IMR-90 (cell line): Measurements from ENCODE around the gene ETV7. TPM values are rescaled to one million over a fixed set of nuclear protein-coding genes. Genes with fewer than 3 reads are reported as not detected.

ENCODE experiments used
- ATAC-seq: fragments of 200-7000 bp; cut with Tn5 transposase; 2 replicates; pipeline ENCODE4 v1.9.1; 2020; ENCODE audit warnings: low read depth, mild to moderate bottlenecking, moderate library complexity
- BruUV-seq: library from RNA; stranded (reverse); fragments of 400-500 nt; replicated peaks from 2 replicates; lab custom pipeline; 2021; lab: Mats Ljungman, UMichigan
- CTCF ChIA-PET: fragments of 300-600 bp; formaldehyde crosslinking; extraction: SDS; loops from one replicate; lab custom pipeline; 2021; ENCODE audit warnings: antibody characterized with exemption; lab: Yijun Ruan, JAX
- POLR2A ChIA-PET: fragments of 300-600 bp; sonication (Branson Sonifier 250); formaldehyde crosslinking; loops from one replicate; lab custom pipeline; 2022; ENCODE audit warnings: antibody characterized with exemption; ENCODE audit not compliant: unreplicated experiment; lab: Charles Lee
- DNase-seq: peaks from one replicate; pipeline ENCODE4 v3.0.0; 2013
- H2AFZ ChIP-seq: replicated peaks from 2 replicates; pipeline ENCODE3; 2013; ENCODE audit warnings: low read length, mild to moderate bottlenecking; ENCODE audit not compliant: poor library complexity
- H2AK5ac ChIP-seq: 2 replicates; pipeline ENCODE4 v1.6.1; 2013; ENCODE audit warnings: low read depth, low read length, inconsistent platforms
- H2AK9ac ChIP-seq: replicated peaks from 2 replicates; pipeline ENCODE3; 2013; ENCODE audit warnings: mild to moderate bottlenecking, low read depth, low read length, moderate library complexity; ENCODE audit not compliant: poor library complexity
- H2BK120ac ChIP-seq: 2 replicates; pipeline ENCODE4 v1.6.1; 2013; ENCODE audit warnings: low read depth, low read length, inconsistent platforms
- H2BK15ac ChIP-seq: 3 replicates; pipeline ENCODE4 v1.6.1; 2013; ENCODE audit warnings: low read depth, low read length, inconsistent platforms
- H2BK20ac ChIP-seq: 2 replicates; pipeline ENCODE4 v1.6.1; 2013; ENCODE audit warnings: low read depth, mild to moderate bottlenecking, inconsistent platforms, low read length, moderate library complexity
- H2BK5ac ChIP-seq: 2 replicates; pipeline ENCODE4 v1.6.1; 2013; ENCODE audit warnings: mild to moderate bottlenecking, low read depth, low read length, inconsistent platforms; ENCODE audit not compliant: poor library complexity, severe bottlenecking
- H3K14ac ChIP-seq: replicated peaks from 2 replicates; pipeline ENCODE4 v1.6.1; 2013; ENCODE audit warnings: low read depth, low read length, inconsistent platforms
- H3K18ac ChIP-seq: 2 replicates; pipeline ENCODE4 v1.6.1; 2013; ENCODE audit warnings: low read depth, low read length, control low read depth
- H3K23ac ChIP-seq: 2 replicates; pipeline ENCODE4 v1.6.1; 2013; ENCODE audit warnings: low read depth, low read length, inconsistent platforms
- H3K27ac ChIP-seq: 2 replicates; pipeline ENCODE4 v1.5.1; 2013; ENCODE audit warnings: mild to moderate bottlenecking, control low read depth, low read length; ENCODE audit not compliant: insufficient read depth
- H3K27me3 ChIP-seq: 2 replicates; pipeline ENCODE4 v1.6.1; 2013; ENCODE audit warnings: low read length; ENCODE audit not compliant: control insufficient read depth, insufficient read depth
- H3K36me3 ChIP-seq: 2 replicates; pipeline ENCODE4 v1.6.1; 2013; ENCODE audit warnings: low read length, mixed read lengths; ENCODE audit not compliant: control insufficient read depth, insufficient read depth
- H3K4ac ChIP-seq: 2 replicates; pipeline ENCODE4 v1.6.1; 2013; ENCODE audit warnings: low read depth, low read length, inconsistent platforms
- H3K4me1 ChIP-seq: 2 replicates; pipeline ENCODE4 v1.6.1; 2013; ENCODE audit warnings: low read length, mixed read lengths; ENCODE audit not compliant: control insufficient read depth, insufficient read depth
- H3K4me2 ChIP-seq: 2 replicates; pipeline ENCODE4 v1.6.1; 2013; ENCODE audit warnings: low read depth, mild to moderate bottlenecking, control low read depth, low read length, moderate library complexity
- H3K4me3 ChIP-seq: 2 replicates; pipeline ENCODE4 v1.5.1; 2013; ENCODE audit warnings: low read depth, mild to moderate bottlenecking, control low read depth, low read length, moderate library complexity; ENCODE audit not compliant: insufficient read depth
- H3K56ac ChIP-seq: 2 replicates; pipeline ENCODE4 v1.6.1; 2013; ENCODE audit warnings: low read length, inconsistent platforms; ENCODE audit not compliant: insufficient read depth; ENCODE audit errors: extremely low read depth
- H3K79me1 ChIP-seq, 2 experiments: 2 replicates each; pipeline ENCODE4 v1.6.1; 2013; ENCODE audit warnings: low read length in 2 of 2, inconsistent platforms in 1 of 2, low read depth in 1 of 2
- H3K9ac ChIP-seq: 2 replicates; pipeline ENCODE4 v1.6.1; 2013; ENCODE audit warnings: low read depth, low read length, control low read depth
- H3K9me1 ChIP-seq: 2 replicates; pipeline ENCODE4 v1.6.1; 2013; ENCODE audit warnings: low read length, inconsistent platforms; ENCODE audit not compliant: insufficient read depth
- H3K9me3 ChIP-seq: 2 replicates; pipeline ENCODE4 v1.6.1; 2013; ENCODE audit warnings: low read length; ENCODE audit not compliant: control insufficient read depth, insufficient read depth
- H4K20me1 ChIP-seq: 2 replicates; pipeline ENCODE4 v1.6.1; 2013; ENCODE audit warnings: low read length, inconsistent platforms; ENCODE audit not compliant: insufficient read depth
- H4K5ac ChIP-seq: 2 replicates; pipeline ENCODE4 v1.6.1; 2013; ENCODE audit warnings: mild to moderate bottlenecking, low read depth, low read length, control low read depth
- H4K8ac ChIP-seq, 2 experiments: 2 replicates each; pipeline ENCODE4 v1.6.1; 2013; ENCODE audit warnings: low read depth in 2 of 2, low read length in 2 of 2, control low read depth in 1 of 2, inconsistent platforms in 1 of 2
- H4K91ac ChIP-seq: 2 replicates; pipeline ENCODE4 v1.6.1; 2013; ENCODE audit warnings: low read depth, low read length, inconsistent platforms; ENCODE audit not compliant: insufficient read depth
- CEBPB ChIP-seq: IDR thresholded peaks from 2 replicates; pipeline ENCODE4 v1.6.1; 2012; ENCODE audit warnings: low read depth, low read length, improper control_type of control experiment
- WGBS, 2 experiments: methylation state at CpG; one replicate each; pipeline versions ENCODE4 v1.1.5 to v1.1.7; 2013; ENCODE audit warnings: missing lambda C conversion rate in 2 of 2; ENCODE audit not compliant: insufficient read length in 1 of 2; ENCODE audit errors: extremely low coverage in 2 of 2; 5-methylcytosine and 5-hydroxymethylcytosine counted together
- dilution Hi-C: fragments of 300-500 bp; cut with HindIII; formaldehyde crosslinking; loops from one replicate; pipeline ENCODE4 v1.14.3; 2018; ENCODE audit warnings: low sequenced_read_pairs; ENCODE audit not compliant: unreplicated experiment
- in situ Hi-C: fragments of 300-500 bp; cut with MboI; formaldehyde crosslinking; loops from 3 replicates; pipeline ENCODE4 v1.14.3; 2019; ENCODE audit warnings: low sequenced_read_pairs, inconsistent platforms, mixed read lengths
- intact Hi-C: fragments of 100-400 bp; cut with micrococcal nuclease; formaldehyde crosslinking; loops from 2 replicates; pipeline ENCODE4 v1.10.0; 2022
- polyA plus RNA-seq, 3 experiments: library from polyadenylated mRNA; depleted of rRNA; stranded (reverse); fragments of >200 nt; gene quantifications; 2 replicates each; pipeline ENCODE4 v1.2.3, GENCODE V29; 2012; ENCODE audit warnings: low replicate concordance in 1 of 3
- total RNA-seq: library from RNA; depleted of rRNA; stranded (reverse); fragments of >200 nt; gene quantifications from 2 replicates; pipeline ENCODE4 v1.2.3, GENCODE V29; 2012
- TF ChIP-seq, protein P1 (sequence below): fragments of 150-350 bp; IDR thresholded peaks from 2 replicates; pipeline ENCODE4 v1.6.1; 2017; ENCODE audit warnings: mild to moderate bottlenecking, antibody characterized with exemption, low read length, low read depth

Gene ETV7
- total and polyA plus RNA-seq, 2 of the 4 experiments (the other 2 are of a cell fraction), result 0.17 to 0.18 TPM

DNA sequence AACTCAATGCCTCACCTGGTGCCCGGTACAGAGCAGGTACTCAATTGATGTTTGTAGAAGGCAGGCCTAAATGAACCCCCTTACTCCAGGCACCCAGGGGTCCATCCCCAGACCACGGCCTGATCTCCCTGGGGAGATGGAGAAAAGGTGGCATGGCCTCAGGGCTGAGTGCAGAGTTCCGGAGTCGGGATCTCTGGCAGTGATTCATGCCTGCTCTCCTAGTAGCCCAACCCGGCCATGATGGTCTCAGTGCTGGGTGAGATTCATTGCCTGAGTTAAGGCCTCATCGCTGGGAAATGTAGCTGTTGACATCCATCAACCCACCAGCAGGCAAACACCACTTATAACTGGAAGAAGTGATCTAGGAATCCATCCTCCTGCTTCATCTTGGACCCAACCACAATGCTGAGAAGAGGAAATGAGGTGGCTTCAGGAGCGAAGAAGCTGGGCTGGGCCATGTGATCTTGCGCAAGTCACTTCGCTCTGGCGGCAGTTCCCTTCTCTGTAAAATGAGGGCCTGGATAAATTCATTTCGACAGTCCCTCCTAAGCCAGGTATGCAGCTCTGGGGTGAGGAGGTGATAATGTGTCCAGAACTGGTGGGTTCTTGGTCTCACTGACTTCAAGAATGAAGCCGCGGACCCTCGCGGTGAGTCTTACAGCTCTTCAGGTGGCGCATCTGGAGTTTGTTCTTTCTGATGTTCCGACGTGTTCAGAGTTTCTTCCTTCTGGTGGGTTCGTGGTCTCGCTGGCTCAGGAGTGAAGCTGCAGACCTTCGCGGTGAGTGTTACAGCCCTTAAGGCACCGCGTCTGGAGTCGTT lies 24.7 kb downstream of the ETV7 start:
- H3K9me3 ChIP-seq, result no peaks in the 10 kb centered on the region
- WGBS, 2 experiments, result no CpG with 5 or more reads among the region's 25 CpGs
- H4K8ac ChIP-seq, result no peak overlapping the region
- no peak overlapping the region for H3K23ac ChIP-seq
- H4K91ac ChIP-seq, result no peak overlapping the region
- no peak overlapping the region for H2AFZ ChIP-seq
- peaks cover 7% of the 10 kb centered on the region for H3K4me1 ChIP-seq
- H2BK120ac ChIP-seq, result no peak overlapping the region
- CTCF ChIA-PET, result no interaction called here
- no peaks in the 10 kb centered on the region for H3K9me1 ChIP-seq
- H2BK15ac ChIP-seq, result no peak overlapping the region
- in situ Hi-C loops (no loop called here), intact Hi-C loops (no loop called here), dilution Hi-C loops (no loop called here)
- no peak overlapping the region for H4K5ac ChIP-seq
- ATAC-seq, result no peak
- H3K4me3 ChIP-seq, result no peak overlapping the region
- DNase-seq, result no peak
- peak; percentile 74 for TF ChIP-seq CEBPB
- TF ChIP-seq, protein P1, sequence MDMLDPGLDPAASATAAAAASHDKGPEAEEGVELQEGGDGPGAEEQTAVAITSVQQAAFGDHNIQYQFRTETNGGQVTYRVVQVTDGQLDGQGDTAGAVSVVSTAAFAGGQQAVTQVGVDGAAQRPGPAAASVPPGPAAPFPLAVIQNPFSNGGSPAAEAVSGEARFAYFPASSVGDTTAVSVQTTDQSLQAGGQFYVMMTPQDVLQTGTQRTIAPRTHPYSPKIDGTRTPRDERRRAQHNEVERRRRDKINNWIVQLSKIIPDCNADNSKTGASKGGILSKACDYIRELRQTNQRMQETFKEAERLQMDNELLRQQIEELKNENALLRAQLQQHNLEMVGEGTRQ, result no peak
- no peak overlapping the region for H3K18ac ChIP-seq
- no peak overlapping the region for H3K56ac ChIP-seq
- H3K4ac ChIP-seq, result no peak overlapping the region
- H3K27me3 ChIP-seq, result peaks cover 5% of the 10 kb centered on the region
- no peak overlapping the region for H2BK5ac ChIP-seq
- no peak overlapping the region for H2BK20ac ChIP-seq
- H2AK9ac ChIP-seq, result no peak overlapping the region
- POLR2A ChIA-PET, result no interaction called here
- H3K36me3 ChIP-seq, result no peaks in the 10 kb centered on the region
- no peak overlapping the region for H3K4me2 ChIP-seq
- no peaks in the 10 kb centered on the region for H4K20me1 ChIP-seq
- no peak overlapping the region for H3K27ac ChIP-seq
- BruUV-seq, result no TSS peak
- H2AK5ac ChIP-seq, result no peak overlapping the region
- H3K79me1 ChIP-seq, result no peaks in the 10 kb centered on the region
- no peak overlapping the region for H3K14ac ChIP-seq
- no peak overlapping the region for H3K9ac ChIP-seq
